Spleen (tissue), 11 donors: ENCODE data around the gene GMPPB. TPM values are rescaled to one million over a fixed set of nuclear protein-coding genes. Genes with fewer than 3 reads are reported as not detected.
A peak's percentile ranks its signal among the peaks of the same experiment; 100 is the strongest.

ENCODE experiments used
- DNase-seq: peaks from one replicate; pipeline ENCODE4 v3.0.0-alpha.2; 2020
- H3K27ac ChIP-seq, 8 donors: fragments of 200-600 bp; sonication (generic) in 7 of 8; 1 replicate in 4 of 8; 2 replicates in 4 of 8; pipeline versions ENCODE4 v1.5.0 to v1.8.0; 2016 to 2021; ENCODE audit warnings: inconsistent platforms in 4 of 8, mild to moderate bottlenecking in 4 of 8, moderate library complexity in 1 of 8
- H3K27me3 ChIP-seq, 7 donors: fragments of 200-600 bp; sonication (generic) in 6 of 7; replicated peaks in 1 of 7; 1 replicate in 4 of 7; 2 replicates in 3 of 7; pipeline versions ENCODE4 v1.5.0 to v1.8.0; 2016 to 2021; ENCODE audit warnings: inconsistent platforms in 3 of 7, mild to moderate bottlenecking in 1 of 7
- H3K36me3 ChIP-seq, 6 donors: fragments of 200-600 bp; sonication (generic) in 5 of 6; 1 replicate in 4 of 6; 2 replicates in 2 of 6; pipeline versions ENCODE4 v1.5.0 to v1.8.0; 2016 to 2021; ENCODE audit warnings: inconsistent platforms in 2 of 6
- H3K4me1 ChIP-seq, 6 donors: fragments of 200-600 bp; sonication (generic) in 5 of 6; 1 replicate in 3 of 6; 2 replicates in 3 of 6; pipeline versions ENCODE4 v1.5.0 to v1.8.0; 2016 to 2021; ENCODE audit warnings: inconsistent platforms in 3 of 6
- H3K4me3 ChIP-seq, 8 donors: fragments of 200-600 bp; sonication (generic) in 7 of 8; 1 replicate in 4 of 8; 2 replicates in 4 of 8; pipeline versions ENCODE4 v1.5.0 to v1.8.0; 2016 to 2021; ENCODE audit warnings: inconsistent platforms in 4 of 8, mild to moderate bottlenecking in 4 of 8, moderate library complexity in 2 of 8
- H3K9me3 ChIP-seq, 8 donors: fragments of 200-600 bp; sonication (generic) in 7 of 8; 1 replicate in 4 of 8; 2 replicates in 4 of 8; pipeline versions ENCODE4 v1.5.0 to v1.8.0; 2016 to 2021; ENCODE audit warnings: inconsistent platforms in 4 of 8
- CTCF ChIP-seq, 11 experiments: fragments of 200-600 bp in 7 of 11; fragments of 450-650 bp in 4 of 11; sonication (generic) in 4 of 11; IDR thresholded peaks in 8 of 11; conservative IDR thresholded peaks in 3 of 11; 1 replicate in 7 of 11; 2 replicates in 4 of 11; pipeline versions ENCODE4 v1.4.0 to v1.8.0; 2016 to 2021; ENCODE audit warnings: antibody characterized with exemption in 11 of 11, inconsistent platforms in 4 of 11, mild to moderate bottlenecking in 1 of 11
- POLR2A ChIP-seq, 3 donors: fragments of 450-650 bp; IDR thresholded peaks; one replicate each; pipeline ENCODE4 v1.5.1; 2017; ENCODE audit warnings: antibody characterized with exemption in 3 of 3, mild to moderate bottlenecking in 1 of 3
- POLR2AphosphoS5 ChIP-seq, 3 donors: sonication (generic); formaldehyde crosslinking; IDR thresholded peaks; one replicate each; pipeline ENCODE4 v1.5.1; 2017; ENCODE audit warnings: antibody characterized with exemption in 3 of 3
- WGBS, 5 donors: extraction: QIAGEN DNeasy Blood & Tissue Kit in 3 of 5; methylation state at CpG; one replicate each; pipeline versions ENCODE4 v1.1.5 to v1.1.7; 2013 to 2018; 5-methylcytosine and 5-hydroxymethylcytosine counted together
- intact Hi-C: fragments of 100-400 bp; cut with DNase I; formaldehyde crosslinking; loops from one replicate; pipeline ENCODE4 v1.15.0; 2023; ENCODE audit warnings: low total_unique reads
- polyA plus RNA-seq, 3 donors: library from polyadenylated mRNA; stranded (reverse); fragments of 200-250 nt; gene quantifications; one replicate each; pipeline ENCODE4 v1.2.1, GENCODE V29; 2013
- total RNA-seq, 7 donors: library from RNA; depleted of rRNA in 3 of 7; stranded (reverse); fragments of >200 nt in 3 of 7; fragmentation: NEBNext Ultra II Directional in 4 of 7; extraction: Animal tissue kit (Norgen Biotek cat#: 25700) in 4 of 7; gene quantifications; one replicate each; pipeline versions ENCODE4 v1.1.0 to v1.2.1, GENCODE V29; 2016 to 2021
- donor health status: healthy with polysubstance abuse.
- donor health status: DM: no; HTN: no; CAD: no; lungs with moderate emphysema.
- donor health status: DM: no; HTN: no; CAD: no.
- donor health status: Bipolar disorder and iron deficiency.
- donor health status: healthy.
- donor health status: DM: no; HTN: no; CAD: no.
- donor health status: DM: yes; HTN: yes; CAD: no.

Gene GMPPB
- total and polyA plus RNA-seq, 10 donors: 10.8 to 34.3 (median 26.7) TPM

- no peaks in the 10 kb centered on the region for H3K27me3 ChIP-seq
- 79 to 94% (median 89%) methylated on average over 4 to 19 of the region's 19 CpGs for WGBS, 5 donors
- intact Hi-C loops: no loop called here
- DNase-seq: peak; percentile 81
- no peaks in the 10 kb centered on the region for H3K9me3 ChIP-seq
- peak overlapping the region in 5 of 8 donors; percentile 43 to 98 (median 47) for H3K27ac ChIP-seq
- H3K4me3 ChIP-seq: no peak overlapping the region
- peaks cover 4 to 82% (median 44%) of the 10 kb centered on the region in 6 donors for H3K36me3 ChIP-seq
- H3K4me1 ChIP-seq: peaks cover 12 to 38% (median 22%) of the 10 kb centered on the region in 6 donors
- TF ChIP-seq POLR2AphosphoS5 (IDR thresholded peaks at IDR 0.05) (peak in 2 of 3 donors; percentile 30 to 67), CTCF (IDR thresholded peaks at IDR 0.05 in 8 of 11, conservative IDR thresholded peaks at IDR 0.05 in 3 of 11) (no peak)
These were observed 3.6 kb upstream of the GMPPB start for GRCh38 chr3:49727154-49727923.

GRCh38 chr3:49725906-49726681 is 2.3 kb upstream of the GMPPB start:
- H3K27ac ChIP-seq: peak overlapping the region in 5 of 8 donors; percentile 43 to 98 (median 47)
- intact Hi-C loops: no loop called here
- no peaks in the 10 kb centered on the region for H3K27me3 ChIP-seq
- 82 to 89% (median 88%) methylated on average over 9 to 11 of the region's 11 CpGs for WGBS, 5 donors
- no peak for TF ChIP-seq POLR2A (IDR thresholded peaks at IDR 0.05)
- peak in 1 of 3 donors; percentile 10 for TF ChIP-seq POLR2AphosphoS5 (IDR thresholded peaks at IDR 0.05)
- TF ChIP-seq CTCF (IDR thresholded peaks at IDR 0.05 in 8 of 11, conservative IDR thresholded peaks at IDR 0.05 in 3 of 11): no peak
- peaks cover 4 to 82% (median 45%) of the 10 kb centered on the region in 6 donors for H3K36me3 ChIP-seq
- DNase-seq: no peak
- H3K4me1 ChIP-seq: peaks cover 15 to 51% (median 25%) of the 10 kb centered on the region in 6 donors
- no peaks in the 10 kb centered on the region for H3K9me3 ChIP-seq
- H3K4me3 ChIP-seq: no peak overlapping the region

GRCh38 chr3:49724586-49724985 is 835 bp upstream of the GMPPB start:
- peaks cover 19 to 65% (median 34%) of the 10 kb centered on the region in 6 donors for H3K4me1 ChIP-seq
- peaks cover 4 to 75% (median 42%) of the 10 kb centered on the region in 6 donors for H3K36me3 ChIP-seq
- no peaks in the 10 kb centered on the region for H3K9me3 ChIP-seq
- H3K4me3 ChIP-seq: peak overlapping the region; percentile 87 to 100 (median 92)
- intact Hi-C loops: no loop called here
- no peaks in the 10 kb centered on the region for H3K27me3 ChIP-seq
- H3K27ac ChIP-seq: peak overlapping the region; percentile 79 to 98 (median 94)
- peak; percentile 86 for DNase-seq
- WGBS, 5 donors: 15 to 36% (median 18%) methylated on average over 5 to 6 of the region's 6 CpGs
- TF ChIP-seq POLR2A (IDR thresholded peaks at IDR 0.05) (no peak), POLR2AphosphoS5 (IDR thresholded peaks at IDR 0.05) (no peak)

- intact Hi-C loops: no loop called here
- H3K4me3 ChIP-seq: peak overlapping the region; percentile 87 to 100 (median 92)
- H3K4me1 ChIP-seq: peaks cover 26 to 78% (median 45%) of the 10 kb centered on the region in 6 donors
- H3K36me3 ChIP-seq: peaks cover 4 to 62% (median 40%) of the 10 kb centered on the region in 6 donors
- H3K27me3 ChIP-seq: no peaks in the 10 kb centered on the region
- WGBS, 5 donors: 0 to 1% (median 0%) methylated on average over 2 to 20 of the region's 20 CpGs
- no peak for TF ChIP-seq POLR2A (IDR thresholded peaks at IDR 0.05)
- H3K9me3 ChIP-seq: no peaks in the 10 kb centered on the region
- peak overlapping the region; percentile 79 to 98 (median 94) for H3K27ac ChIP-seq
- peak; percentile 93 for DNase-seq
These were observed 489 bp downstream of the GMPPB start for GRCh38 chr3:49723296-49723627.
